Transverse colon (tissue), 3 donors: ENCODE data around the gene C1orf167.

ENCODE experiments used
- CTCF ChIP-seq, 5 experiments: fragments of 200-600 bp in 3 of 5; fragments of 450-650 bp in 2 of 5; sonication (generic) in 3 of 5; IDR thresholded peaks; 1 replicate in 2 of 5; 2 replicates in 3 of 5; pipeline ENCODE4 v1.5.1; 2016 to 2017; ENCODE audit warnings: antibody characterized with exemption in 5 of 5, inconsistent platforms in 3 of 5, mild to moderate bottlenecking in 2 of 5, moderate library complexity in 1 of 5
- POLR2A ChIP-seq: fragments of 450-650 bp; IDR thresholded peaks from one replicate; pipeline ENCODE4 v1.6.1; 2016; ENCODE audit warnings: antibody characterized with exemption, mild to moderate bottlenecking, moderate library complexity

- no peak for TF ChIP-seq CTCF (IDR thresholded peaks at IDR 0.05)
- no peak for TF ChIP-seq POLR2A
Observed at GRCh38 chr1:11779715-11780379, 17.9 kb downstream of the C1orf167 start.
